Renal cortical epithelial cell (primary cell): ENCODE results near the gene ARL4D. TPM values are rescaled to one million over a fixed set of nuclear protein-coding genes. Genes with fewer than 3 reads are reported as not detected.
"Not testable (repeated sequence)": the region's sequence is repeated elsewhere in the genome, so short reads cannot be mapped to it uniquely, and the experiment has no call there.

Experiments used
- DNase-seq: peaks from one replicate; pipeline ENCODE4 v3.0.0-alpha.2; 2011; ENCODE audit warnings: low read depth
- total RNA-seq: library from RNA; depleted of rRNA; stranded (reverse); fragments of >200 nt; gene quantifications from 2 replicates; pipeline ENCODE4 v1.2.3, GENCODE V29; 2014

The ARL4D gene
- total RNA-seq, 1 donor from 2014 or later = 26.5 TPM

GRCh38 chr17:43369986-43370385, 28.8 kb upstream of the ARL4D start:
- no peak for DNase-seq

GRCh38 chr17:43371227-43371821, 27.5 kb upstream of the ARL4D start:
- no peak for DNase-seq

DNA sequence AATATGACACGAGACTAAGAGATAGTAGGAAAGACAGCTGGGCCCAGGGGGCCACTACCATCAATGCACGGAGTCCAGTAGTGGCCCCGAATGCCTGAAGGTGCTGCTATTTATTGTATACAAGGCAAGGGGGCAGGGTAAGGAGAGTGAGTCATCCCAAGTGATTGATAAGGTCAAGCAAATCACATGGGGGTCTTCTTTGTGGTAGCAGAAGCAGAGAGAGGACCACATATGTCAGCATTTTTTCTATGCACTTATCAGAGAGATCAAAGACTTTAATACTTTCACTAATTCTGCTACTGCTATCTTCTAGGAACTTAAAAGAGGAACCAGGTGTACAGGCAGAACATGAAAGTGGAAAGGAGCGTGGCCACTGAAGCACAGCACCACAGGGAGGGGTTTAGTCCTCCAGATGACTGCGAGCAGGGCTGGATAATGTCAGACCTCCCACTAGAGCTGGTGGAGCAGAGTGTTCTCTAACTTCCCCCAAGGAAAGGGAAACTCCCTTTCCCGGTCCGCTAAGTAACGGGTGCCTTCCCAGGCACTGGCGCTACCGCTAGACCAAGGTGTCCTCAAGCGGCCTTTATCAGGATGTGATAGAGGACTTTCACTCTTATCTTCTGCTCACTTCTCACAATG, 26.4 kb upstream of the ARL4D start:
- peak; percentile 62 for DNase-seq

DNA sequence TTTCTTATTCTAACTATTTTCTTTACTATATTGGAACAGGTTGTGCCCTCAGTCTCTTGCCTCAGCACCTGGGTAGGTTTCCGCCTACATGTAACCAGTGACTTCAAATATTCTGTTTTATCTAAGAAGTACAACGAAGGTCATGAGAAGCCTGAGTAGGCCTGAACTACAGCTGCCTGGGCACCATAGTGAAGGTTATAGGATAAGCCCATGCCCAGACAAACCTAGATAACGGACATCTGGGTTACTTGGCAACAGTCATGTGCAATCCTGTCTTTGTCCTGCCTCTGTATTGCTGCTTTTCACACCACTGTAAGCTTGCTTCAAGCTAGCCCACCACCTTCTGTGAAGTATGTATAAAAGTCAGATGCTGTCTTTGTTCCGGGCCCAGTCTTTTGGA, 25.4 kb upstream of the ARL4D start:
- DNase-seq = no peak

DNA sequence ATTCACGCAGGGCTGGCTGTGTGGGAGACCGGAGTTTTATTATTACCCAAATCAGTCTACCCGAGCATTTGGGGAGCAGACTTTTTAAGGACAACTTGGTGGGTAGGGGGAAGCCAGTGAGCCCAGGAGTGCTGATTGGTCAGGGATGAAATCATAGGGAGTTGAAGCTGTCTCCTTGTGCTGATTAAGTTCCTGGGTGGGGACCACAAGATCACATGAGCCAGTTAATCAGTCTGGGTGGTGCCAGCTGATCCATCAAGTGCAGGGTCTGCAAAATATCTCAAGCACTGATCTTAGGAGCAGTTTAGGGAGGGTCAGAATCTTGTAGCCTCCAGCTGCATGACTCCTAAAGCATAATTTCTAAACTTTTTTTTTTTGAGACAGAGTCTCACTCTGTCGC, 22.9 kb upstream of the ARL4D start:
- not testable (repeated sequence) for DNase-seq

GRCh38 chr17:43377056-43377810, 21.6 kb upstream of the ARL4D start:
- DNase-seq = no peak

DNA sequence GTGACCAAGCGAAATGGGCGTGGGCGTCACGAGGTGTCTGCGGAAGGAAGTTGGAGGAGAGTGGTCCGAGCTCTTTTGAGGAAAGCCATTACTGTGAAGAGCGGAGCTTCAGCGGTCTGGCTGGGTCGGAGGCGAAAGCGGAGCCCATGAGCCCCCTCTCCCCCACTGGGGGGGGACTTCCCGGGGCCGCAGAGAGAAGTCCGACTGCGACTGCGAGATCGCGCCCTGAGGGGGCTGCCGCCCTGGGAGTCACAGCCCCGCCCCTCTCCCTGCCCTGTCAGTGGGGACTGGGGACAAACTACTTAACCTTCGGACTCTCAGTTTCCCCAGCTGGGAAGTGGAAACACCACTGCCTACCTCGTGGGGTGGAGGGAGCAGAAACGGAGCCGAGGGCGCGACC, 20.0 kb upstream of the ARL4D start:
- DNase-seq = no peak

DNA sequence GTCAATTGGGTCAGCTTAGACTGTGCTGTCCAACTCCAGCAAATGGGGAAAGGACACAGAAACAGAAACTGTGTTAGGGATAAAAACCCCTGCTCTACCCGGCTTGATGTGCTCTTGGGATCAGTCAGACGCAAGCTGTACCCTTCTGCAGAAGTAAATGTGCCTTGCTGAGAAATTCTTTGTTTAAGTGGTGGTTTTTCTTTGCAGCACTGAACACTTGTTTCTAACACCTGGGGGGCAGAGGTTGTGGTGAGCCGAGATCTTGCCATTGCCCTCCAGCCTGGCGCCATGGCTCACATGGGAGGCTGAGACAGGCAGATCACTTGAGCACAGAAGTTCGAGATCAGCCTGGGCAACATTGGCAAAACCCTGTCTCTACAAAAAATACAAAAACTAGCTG, 18.5 kb upstream of the ARL4D start:
- DNase-seq = no peak

DNA sequence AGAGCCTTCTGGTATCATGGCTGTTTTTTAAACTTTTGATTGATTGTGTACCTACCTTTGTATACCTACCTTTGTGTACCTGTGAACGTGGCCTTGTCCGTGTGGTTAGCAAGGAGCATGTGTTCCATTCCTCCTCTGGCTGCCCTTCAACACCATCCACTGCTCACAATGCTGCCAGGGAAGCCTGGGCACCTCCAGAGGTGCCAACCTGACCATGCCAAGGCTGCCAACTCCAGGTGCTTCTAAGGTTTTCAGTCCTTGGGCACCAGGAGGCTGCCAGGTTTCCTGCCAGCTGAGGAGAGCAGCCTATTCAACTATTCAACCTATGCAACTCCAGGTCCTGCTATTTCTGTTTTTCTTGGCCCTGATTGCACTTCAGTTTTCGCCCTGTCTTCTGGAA, 17.6 kb upstream of the ARL4D start:
- no peak for DNase-seq

GRCh38 chr17:43381621-43382020, 17.2 kb upstream of the ARL4D start:
- no peak for DNase-seq

DNA sequence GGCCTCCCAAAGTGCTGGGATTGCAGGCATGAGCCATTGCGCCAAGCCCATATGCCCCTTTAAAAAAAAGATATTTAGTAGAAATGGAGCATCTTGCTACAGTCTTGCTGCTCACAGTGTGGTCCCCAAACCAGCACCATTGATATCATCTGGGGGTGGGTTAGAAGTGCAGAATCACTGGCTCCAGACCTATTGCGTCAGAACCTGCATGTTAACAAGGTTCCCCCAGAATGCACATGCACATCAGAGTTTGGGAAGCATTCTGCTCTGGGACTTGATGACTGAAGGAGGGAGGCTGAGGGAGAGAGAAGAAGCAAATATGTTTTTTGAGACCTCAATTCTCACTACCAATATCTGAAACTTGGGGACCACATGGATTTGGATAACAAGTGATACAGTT, 16.0 kb upstream of the ARL4D start:
- DNase-seq = no peak

- DNase-seq = no peak
Measured at GRCh38 chr17:43383372-43383771, 15.4 kb upstream of the ARL4D start.

DNA sequence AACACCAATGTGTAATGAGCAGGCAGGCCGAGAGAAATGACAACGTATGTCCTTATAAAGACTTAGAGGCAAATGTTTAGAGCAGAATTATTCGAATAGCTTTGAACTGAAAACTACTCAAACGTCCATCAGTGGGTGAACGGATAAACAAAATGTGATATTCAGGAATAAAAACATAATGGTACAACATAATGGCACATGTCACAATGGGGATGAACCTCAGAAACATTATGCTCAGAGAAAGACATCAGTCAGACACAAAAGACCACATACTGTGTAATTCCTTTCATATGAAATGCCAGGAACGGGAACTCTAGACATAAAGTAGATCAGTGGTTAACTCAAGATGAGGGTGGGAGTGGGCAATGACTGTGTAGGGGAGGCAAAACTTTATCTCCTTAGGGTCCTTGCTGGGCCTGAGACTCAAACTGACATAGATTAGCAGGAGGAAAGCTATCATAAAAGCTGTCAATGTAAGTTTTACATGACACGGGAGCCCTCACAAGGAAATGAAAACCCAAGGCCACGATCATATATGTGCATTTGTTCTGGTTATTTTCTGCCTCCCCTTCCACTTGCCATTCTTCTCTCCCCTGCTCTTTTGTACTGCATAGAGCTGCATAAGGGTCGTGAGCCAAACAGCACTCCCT, 14.8 kb upstream of the ARL4D start:
- DNase-seq = no peak

DNA sequence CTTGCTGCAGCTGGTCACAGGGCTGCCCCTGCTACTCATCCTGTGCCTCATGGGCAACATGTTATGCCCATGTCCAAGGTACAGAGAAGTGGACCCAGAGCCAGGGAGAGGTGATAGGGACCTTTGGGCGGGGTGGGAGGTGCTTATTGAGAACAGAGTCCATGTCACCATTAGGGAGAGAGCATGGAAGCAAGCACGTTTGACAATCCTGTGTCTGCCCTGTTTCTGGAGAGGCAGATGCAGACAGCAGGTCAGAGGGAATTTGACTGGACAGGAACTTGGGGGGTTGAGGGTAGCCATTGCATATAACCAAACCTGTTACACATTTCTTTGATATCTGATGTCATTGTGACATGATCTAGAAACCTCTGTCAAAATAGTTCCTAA, 14.3 kb upstream of the ARL4D start:
- DNase-seq = no peak

DNA sequence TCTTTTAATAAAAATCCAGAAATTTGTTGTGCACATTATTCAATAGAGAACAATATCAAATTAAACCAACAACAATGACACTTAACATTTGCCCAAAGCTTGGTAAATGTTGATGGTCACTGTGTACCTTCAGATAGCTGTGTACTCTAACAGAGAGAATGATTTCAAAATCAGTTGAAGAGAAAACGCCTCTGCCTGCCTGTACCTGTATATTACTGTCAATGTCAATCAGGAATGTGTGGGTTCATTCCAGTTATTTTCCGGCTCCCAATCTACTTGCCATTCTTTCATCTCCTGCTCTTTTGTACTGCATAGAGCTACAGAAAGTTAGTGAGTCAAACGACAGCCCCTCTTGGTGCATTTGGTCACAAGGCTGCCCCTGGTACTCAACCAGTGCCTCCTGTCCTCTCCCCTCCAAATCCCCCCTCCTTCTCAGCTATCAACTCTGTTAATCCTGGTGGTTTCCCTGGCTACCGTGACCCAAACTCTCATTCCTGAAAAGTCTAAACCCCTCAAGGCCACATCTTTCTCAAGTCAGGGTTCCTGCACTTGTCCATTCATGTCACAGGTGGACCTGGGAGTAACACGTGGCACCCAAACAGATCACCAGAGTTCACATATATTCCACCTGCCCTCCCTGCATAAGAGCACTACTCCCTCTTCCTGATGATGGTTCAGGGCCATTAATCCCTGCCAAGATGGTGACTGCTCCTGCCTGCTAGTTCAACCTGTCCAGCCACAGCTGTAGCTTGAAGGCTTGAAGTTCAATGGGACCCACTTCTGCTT, 13.6 kb upstream of the ARL4D start:
- no peak for DNase-seq

DNA sequence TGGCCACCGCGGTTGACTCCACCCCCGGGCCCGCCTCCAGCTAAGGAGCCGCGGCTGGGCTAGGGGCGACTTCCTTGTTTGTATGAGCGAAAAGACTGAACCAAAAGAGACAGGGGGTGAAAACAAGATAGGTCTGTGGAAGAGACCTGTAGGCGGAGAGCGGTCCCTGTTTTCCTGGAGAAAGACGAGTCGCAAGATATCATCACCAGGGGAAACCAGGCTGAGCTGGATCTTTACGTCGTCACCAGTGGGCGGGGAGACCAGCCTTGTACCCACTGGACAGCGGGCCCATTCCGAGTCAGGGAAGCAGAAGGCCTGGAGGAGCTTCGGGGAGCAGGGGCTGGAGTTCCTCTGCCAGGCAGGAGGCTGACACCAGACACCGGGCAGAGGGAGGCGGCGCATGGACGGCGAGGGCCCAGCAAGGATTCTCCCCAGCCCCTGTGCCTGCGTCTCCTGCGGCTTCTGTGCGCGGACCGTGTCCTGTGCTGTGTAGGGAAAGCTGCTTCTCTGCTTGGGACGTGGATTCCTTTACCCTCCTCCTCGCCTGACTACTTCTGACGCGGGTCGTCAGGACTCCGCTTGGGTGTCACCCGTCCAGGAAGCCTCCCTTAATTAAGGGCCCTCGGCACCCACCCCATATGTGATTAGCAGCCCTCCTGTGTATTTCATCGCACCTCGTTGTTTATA, 10.3 kb upstream of the ARL4D start:
- DNase-seq = peak; percentile 82

DNA sequence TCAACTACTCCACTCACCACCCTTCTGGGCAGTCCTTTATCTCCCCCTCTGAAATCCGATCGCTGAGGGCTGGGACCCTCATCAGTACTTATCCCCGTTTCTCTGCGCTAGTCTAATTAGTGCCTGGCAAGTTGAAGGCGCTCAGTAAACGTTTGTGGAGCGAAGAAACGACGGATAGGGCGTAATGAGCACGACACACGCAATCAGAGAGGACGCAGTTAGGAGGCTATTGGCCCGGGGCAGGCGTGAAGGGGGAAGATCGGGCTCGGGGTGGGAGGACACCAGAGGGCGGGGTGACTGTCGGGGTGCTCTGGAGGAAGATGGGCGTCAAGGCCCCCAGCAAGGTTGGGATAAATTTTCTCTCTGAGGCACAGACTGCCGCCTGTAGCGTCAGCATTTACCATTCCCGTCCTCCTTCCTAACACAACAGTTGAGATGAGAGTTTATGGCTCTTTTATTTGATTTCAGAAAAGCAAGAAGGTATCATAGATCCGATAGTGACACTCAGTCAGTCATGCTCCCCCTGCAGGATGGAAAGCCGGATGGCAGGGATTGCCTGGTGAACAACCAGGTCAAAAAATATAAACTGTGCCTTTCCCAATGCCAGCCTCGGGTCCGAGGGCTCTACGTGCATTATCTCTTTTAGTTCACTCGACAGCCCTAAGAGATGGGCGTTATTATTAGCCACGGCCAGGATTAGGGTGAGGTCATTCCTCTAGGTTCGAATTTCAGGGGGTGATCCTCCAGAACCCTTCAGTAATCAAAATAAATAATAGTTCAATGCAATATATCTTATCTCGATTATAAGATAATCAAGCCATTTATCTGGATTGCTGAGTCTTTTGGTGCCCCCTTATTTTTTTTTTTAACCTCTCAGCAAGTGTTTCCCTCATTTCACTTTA, 9.5 kb upstream of the ARL4D start:
- DNase-seq = peak; percentile 79

GRCh38 chr17:43392397-43392796, 6.4 kb upstream of the ARL4D start:
- DNase-seq = no peak

DNA sequence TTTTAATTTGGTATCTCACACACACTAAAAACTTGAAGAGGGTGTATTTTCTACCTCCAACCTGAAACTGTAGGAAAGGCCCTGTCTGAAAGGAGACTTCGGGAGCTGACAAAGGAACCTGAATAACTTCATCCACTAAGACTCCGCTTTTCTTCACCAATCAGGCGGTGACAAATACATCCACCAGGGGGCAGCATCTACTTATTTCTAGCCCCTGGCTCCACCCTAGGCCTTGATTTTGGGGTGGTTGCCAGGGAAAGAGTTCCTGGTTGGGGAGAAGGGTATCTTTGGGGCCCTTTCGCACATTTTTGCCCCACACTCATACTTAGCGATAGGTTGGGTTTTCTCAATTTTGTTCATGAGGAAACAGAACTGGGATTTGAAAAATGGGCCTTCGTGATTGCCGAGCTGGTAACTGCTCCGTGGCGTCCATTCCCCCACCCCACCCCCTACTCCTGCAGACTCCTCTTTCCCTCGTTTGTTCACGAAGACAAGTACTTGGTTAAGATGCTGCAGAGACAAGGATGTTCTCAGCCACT, 4.8 kb upstream of the ARL4D start:
- DNase-seq = peak; percentile 62

DNA sequence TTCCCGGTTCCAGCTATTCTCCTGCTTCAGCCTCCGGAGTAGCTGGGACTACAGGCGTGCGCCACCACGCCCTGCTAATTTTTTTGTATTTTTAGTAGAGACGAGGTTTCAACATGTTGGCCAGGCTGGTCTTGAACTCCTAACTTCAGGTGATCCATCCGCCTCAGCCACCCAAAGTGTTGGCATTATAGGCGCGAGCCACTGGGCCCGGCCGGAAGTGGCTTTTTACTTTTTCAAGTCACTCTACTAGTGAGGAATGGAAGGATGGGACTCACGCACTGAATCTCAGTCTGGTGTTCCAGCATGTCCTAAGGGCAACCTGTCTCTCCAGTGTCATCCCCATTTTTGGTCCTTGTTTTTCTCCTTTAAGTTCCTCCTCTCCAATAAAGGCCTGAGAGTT, 4.1 kb upstream of the ARL4D start:
- not testable (repeated sequence) for DNase-seq
